Peyer's patch (tissue), 4 donors: ENCODE data around the gene FMN1.

Source experiments
- CTCF ChIP-seq, 6 experiments: fragments of 450-650 bp in 4 of 6; fragments of 200-600 bp in 2 of 6; sonication (generic) in 1 of 6; IDR thresholded peaks; one replicate each; pipeline ENCODE4 v1.5.1; 2017 to 2019; ENCODE audit warnings: antibody characterized with exemption in 6 of 6, mild to moderate bottlenecking in 3 of 6, moderate library complexity in 1 of 6
- POLR2A ChIP-seq, 2 donors: fragments of 450-650 bp; IDR thresholded peaks; one replicate each; pipeline ENCODE4 v1.5.1; 2017; ENCODE audit warnings: antibody characterized with exemption in 2 of 2, mild to moderate bottlenecking in 2 of 2, moderate library complexity in 2 of 2

GRCh38 chr15:32837935-32838334, 356.6 kb downstream of the FMN1 start:
- TF ChIP-seq CTCF (IDR thresholded peaks at IDR 0.05) (no peak), POLR2A (IDR thresholded peaks at IDR 0.05) (no peak)
